Left lung (tissue), 10 donors: ENCODE measurements around the gene MYO5A. TPM values are rescaled to one million over a fixed set of nuclear protein-coding genes. Genes with fewer than 3 reads are reported as not detected.
A peak's percentile ranks its signal among the peaks of the same experiment; 100 is the strongest.

Experiments
- ATAC-seq: fragments of 200-7000 bp; cut with Tn5 transposase; one replicate; pipeline ENCODE4 v1.9.1; 2020; ENCODE audit warnings: moderate library complexity
- DNase-seq, 4 donors: peaks; one replicate each; pipeline ENCODE4 v3.0.0-alpha.2; 2013 to 2020
- H3K27ac ChIP-seq, 2 donors: fragments of 200-600 bp; sonication (generic) in 1 of 2; one replicate each; pipeline versions ENCODE4 v1.5.0 to v1.8.0; 2020 to 2021
- H3K27me3 ChIP-seq, 2 donors: fragments of 200-600 bp; sonication (generic) in 1 of 2; one replicate each; pipeline versions ENCODE4 v1.5.0 to v1.8.0; 2020 to 2021
- H3K36me3 ChIP-seq, 2 donors: fragments of 200-600 bp; sonication (generic) in 1 of 2; one replicate each; pipeline versions ENCODE4 v1.5.0 to v1.8.0; 2020 to 2021
- H3K4me1 ChIP-seq, 2 donors: fragments of 200-600 bp; one replicate each; pipeline ENCODE4 v1.8.0; 2021
- H3K4me3 ChIP-seq, 2 donors: fragments of 200-600 bp; sonication (generic) in 1 of 2; one replicate each; pipeline versions ENCODE4 v1.5.0 to v1.8.0; 2020 to 2021; ENCODE audit warnings: mild to moderate bottlenecking in 1 of 2
- H3K9me3 ChIP-seq, 2 donors: fragments of 200-600 bp; sonication (generic) in 1 of 2; one replicate each; pipeline versions ENCODE4 v1.5.0 to v1.8.0; 2020 to 2021
- intact Hi-C, 2 donors: fragments of 100-400 bp; cut with DNase I; formaldehyde crosslinking; loops; one replicate each; pipeline versions ENCODE4 v1.11.2 to v1.14.2; 2022
- polyA plus RNA-seq, 6 donors: library from polyadenylated mRNA; unstranded; fragments of 120-200 nt; gene quantifications; one replicate each; pipeline ENCODE4 v1.2.1, GENCODE V29; 2013; ENCODE audit not compliant: insufficient read length in 6 of 6
- total RNA-seq, 2 donors: library from RNA; stranded (reverse); fragmentation: NEBNext Ultra II Directional; extraction: Animal tissue kit (Norgen Biotek cat#: 25700); gene quantifications; one replicate each; pipeline ENCODE4 v1.2.1, GENCODE V29; 2021
- TF ChIP-seq, protein P1 (sequence below), 2 donors: fragments of 200-600 bp; sonication (generic) in 1 of 2; IDR thresholded peaks; one replicate each; pipeline versions ENCODE4 v1.5.0 to v1.8.0; 2021; ENCODE audit warnings: antibody characterized with exemption in 2 of 2
- donor health status: DM: no; HTN: yes; CAD: no.
- donor health status: DM: no; HTN: no; CAD: no.

The MYO5A gene
- total and polyA plus RNA-seq, 8 donors = 21.8 to 46.3 (median 34.3) TPM

DNA sequence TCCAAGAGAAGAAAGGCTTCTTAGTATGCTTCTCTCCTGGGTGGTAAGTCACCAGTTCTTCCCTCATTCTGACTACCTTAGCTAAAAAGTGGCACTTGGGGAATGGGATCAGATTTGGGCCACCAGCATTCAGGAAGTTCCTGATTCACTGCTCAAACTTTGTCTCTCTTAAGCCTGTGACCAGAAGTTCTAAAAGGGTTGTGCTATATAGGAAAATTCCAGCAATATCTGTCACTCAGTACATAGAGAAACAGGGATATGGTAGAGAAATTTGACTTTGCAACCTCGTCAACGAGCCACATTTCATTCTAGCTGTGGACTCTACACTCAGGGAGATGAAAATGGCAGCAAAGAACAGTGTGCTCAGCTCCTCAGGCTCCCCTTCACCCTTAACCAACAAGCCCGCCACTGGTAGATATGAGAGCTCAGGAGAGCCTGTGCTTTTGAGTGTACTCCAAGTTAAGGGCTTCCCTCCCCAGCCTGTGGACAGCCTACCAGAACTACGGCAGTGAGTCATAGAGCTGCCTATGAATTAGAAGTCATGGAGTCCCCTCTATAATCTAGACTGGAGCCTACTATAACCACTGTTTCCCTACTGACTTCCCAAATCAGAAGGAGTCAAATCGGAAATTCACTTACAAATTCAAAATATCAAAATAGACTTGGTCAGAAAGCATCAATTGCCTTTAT, 180.5 kb downstream of the MYO5A start:
- ATAC-seq (peak; percentile 97), DNase-seq (peak in 2 of 4 donors; percentile 48 to 55)
- H3K27ac ChIP-seq = peak overlapping the region in 1 of 2 donors; percentile 30
- peaks cover 0 to 14% of the 10 kb centered on the region in 2 donors for H3K4me1 ChIP-seq
- H3K36me3 ChIP-seq = peaks cover 0 to 62% of the 10 kb centered on the region in 2 donors
- H3K4me3 ChIP-seq = no peak overlapping the region
- intact Hi-C loops = no loop called here
- H3K27me3 ChIP-seq = no peaks in the 10 kb centered on the region
- TF ChIP-seq, protein P1, sequence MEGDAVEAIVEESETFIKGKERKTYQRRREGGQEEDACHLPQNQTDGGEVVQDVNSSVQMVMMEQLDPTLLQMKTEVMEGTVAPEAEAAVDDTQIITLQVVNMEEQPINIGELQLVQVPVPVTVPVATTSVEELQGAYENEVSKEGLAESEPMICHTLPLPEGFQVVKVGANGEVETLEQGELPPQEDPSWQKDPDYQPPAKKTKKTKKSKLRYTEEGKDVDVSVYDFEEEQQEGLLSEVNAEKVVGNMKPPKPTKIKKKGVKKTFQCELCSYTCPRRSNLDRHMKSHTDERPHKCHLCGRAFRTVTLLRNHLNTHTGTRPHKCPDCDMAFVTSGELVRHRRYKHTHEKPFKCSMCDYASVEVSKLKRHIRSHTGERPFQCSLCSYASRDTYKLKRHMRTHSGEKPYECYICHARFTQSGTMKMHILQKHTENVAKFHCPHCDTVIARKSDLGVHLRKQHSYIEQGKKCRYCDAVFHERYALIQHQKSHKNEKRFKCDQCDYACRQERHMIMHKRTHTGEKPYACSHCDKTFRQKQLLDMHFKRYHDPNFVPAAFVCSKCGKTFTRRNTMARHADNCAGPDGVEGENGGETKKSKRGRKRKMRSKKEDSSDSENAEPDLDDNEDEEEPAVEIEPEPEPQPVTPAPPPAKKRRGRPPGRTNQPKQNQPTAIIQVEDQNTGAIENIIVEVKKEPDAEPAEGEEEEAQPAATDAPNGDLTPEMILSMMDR (IDR thresholded peaks at IDR 0.05) = no peak
- no peaks in the 10 kb centered on the region for H3K9me3 ChIP-seq

DNA sequence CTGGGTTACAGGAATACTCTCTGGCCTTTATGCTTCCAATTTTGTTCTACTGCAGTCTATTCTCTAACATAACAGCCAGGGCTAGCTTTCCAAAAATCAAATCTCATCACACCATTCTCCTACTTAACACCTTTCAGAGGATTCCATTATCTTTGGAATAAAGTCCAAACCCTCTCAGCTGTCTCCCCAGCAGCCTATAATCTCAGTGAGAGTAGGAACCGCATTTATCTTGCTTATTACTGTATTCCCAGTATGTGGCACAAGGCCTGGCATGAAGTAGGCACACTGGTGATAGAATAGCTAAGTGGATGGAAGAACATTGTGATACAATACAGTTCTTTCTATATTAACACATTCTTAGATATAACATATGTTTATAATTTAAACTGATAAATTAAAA, 184.1 kb downstream of the MYO5A start:
- Histone ChIP-seq H3K27ac (no peak overlapping the region), H3K4me3 (no peak overlapping the region), H3K36me3 (peaks cover 0 to 37% of the 10 kb centered on the region in 2 donors), H3K27me3 (no peaks in the 10 kb centered on the region), H3K4me1 (no peaks in the 10 kb centered on the region), H3K9me3 (no peaks in the 10 kb centered on the region)
- TF ChIP-seq, protein P1 (IDR thresholded peaks at IDR 0.05) = no peak
- DNase-seq (no peak), ATAC-seq (no peak)
- intact Hi-C loops = no loop called here

DNA sequence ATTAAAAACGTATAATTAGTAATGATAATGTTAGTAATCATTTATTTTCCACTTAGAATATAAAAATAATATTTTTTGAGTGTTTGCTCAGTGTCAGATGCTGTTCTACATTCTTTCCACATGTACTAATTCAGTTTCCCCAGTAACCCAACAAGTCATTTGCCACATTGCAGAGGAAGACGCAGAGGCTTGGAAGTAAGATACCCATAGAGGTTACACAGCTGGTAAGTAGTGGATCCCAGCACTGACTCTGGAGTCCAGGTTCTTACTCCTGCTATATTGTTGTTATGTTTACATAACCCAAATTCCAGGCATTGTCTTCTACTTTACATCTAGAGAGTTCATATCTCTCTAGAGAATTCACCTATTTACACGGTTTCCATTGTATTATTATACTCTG, 184.8 kb downstream of the MYO5A start:
- no peaks in the 10 kb centered on the region for H3K27me3 ChIP-seq
- H3K36me3 ChIP-seq = peaks cover 0 to 32% of the 10 kb centered on the region in 2 donors
- TF ChIP-seq, protein P1 (IDR thresholded peaks at IDR 0.05) = no peak
- DNase-seq (no peak), ATAC-seq (no peak)
- intact Hi-C loops = no loop called here
- no peak overlapping the region for H3K4me3 ChIP-seq
- H3K27ac ChIP-seq = no peak overlapping the region
- no peaks in the 10 kb centered on the region for H3K9me3 ChIP-seq
- H3K4me1 ChIP-seq = no peaks in the 10 kb centered on the region

DNA sequence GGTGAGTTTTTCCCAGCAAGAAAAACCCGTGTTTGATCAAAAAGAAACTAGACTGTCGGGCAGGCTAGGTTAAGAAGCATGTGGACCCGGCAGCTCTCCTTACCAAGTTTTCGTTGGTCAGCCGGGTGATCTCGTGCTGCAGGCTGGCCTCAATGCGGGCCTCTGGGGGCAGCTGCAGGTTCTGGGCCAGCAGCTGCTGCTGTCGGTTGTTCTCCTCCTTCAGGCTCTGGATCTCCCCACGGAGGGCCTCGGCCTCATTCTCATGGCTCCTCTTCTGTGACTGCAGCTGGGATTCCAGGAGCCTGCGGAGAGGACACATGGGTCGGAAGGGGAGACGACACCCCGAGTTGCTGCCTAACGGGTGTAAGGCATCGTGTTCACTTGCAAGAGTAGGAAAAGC, 188.6 kb downstream of the MYO5A start:
- H3K4me1 ChIP-seq = no peaks in the 10 kb centered on the region
- H3K36me3 ChIP-seq = peaks cover 0 to 32% of the 10 kb centered on the region in 2 donors
- H3K27me3 ChIP-seq = no peaks in the 10 kb centered on the region
- H3K9me3 ChIP-seq = no peaks in the 10 kb centered on the region
- no peak overlapping the region for H3K4me3 ChIP-seq
- ATAC-seq (no peak), DNase-seq (no peak)
- intact Hi-C loops = no loop called here
- TF ChIP-seq, protein P1 (IDR thresholded peaks at IDR 0.05) = no peak
- no peak overlapping the region for H3K27ac ChIP-seq

DNA sequence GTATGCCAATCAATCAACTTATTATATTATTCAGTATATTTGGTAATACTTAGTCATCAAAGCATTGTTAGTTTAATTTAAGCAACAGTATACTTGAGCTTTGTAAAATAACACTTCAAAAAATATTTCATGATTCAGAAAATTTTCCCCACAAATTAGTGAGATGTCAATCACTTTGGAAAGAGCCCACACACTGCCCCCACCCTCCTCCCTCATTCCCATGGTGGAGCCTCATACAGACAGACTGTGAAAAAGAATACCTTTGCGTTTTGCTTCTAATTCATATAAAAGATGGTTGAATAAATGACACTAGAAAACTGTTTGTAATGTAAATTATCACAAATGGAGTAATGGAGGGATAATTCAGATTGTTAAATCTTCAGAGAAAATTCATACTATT, 189.8 kb downstream of the MYO5A start:
- no peak overlapping the region for H3K27ac ChIP-seq
- H3K36me3 ChIP-seq = peaks cover 0 to 31% of the 10 kb centered on the region in 2 donors
- no peak for ATAC-seq
- intact Hi-C loops = no loop called here
- H3K9me3 ChIP-seq = no peaks in the 10 kb centered on the region
- TF ChIP-seq, protein P1 (IDR thresholded peaks at IDR 0.05) = no peak
- no peak for DNase-seq
- H3K4me1 ChIP-seq = no peaks in the 10 kb centered on the region
- no peaks in the 10 kb centered on the region for H3K27me3 ChIP-seq
- H3K4me3 ChIP-seq = no peak overlapping the region
